RWPE2 (cell line): ENCODE data around the gene CALM1.

Experiments used
- ATAC-seq: fragments of 200-7000 bp; cut with Tn5 transposase; 3 replicates; pipeline ENCODE4 v1.9.1; 2021; ENCODE audit warnings: low read depth
- DNase-seq: peaks from one replicate; pipeline ENCODE4 v3.0.0-alpha.2; 2020; ENCODE audit warnings: low spot score
- H3K27ac ChIP-seq: fragments of 450-650 bp; 2 replicates; pipeline ENCODE4 v1.5.1; 2017; ENCODE audit warnings: mild to moderate bottlenecking; ENCODE audit not compliant: poor library complexity, severe bottlenecking
- H3K27me3 ChIP-seq: fragments of 250-450 bp; sonication (Bioruptor Pico); 2 replicates; pipeline ENCODE4 v1.5.1; 2021; ENCODE audit warnings: mild to moderate bottlenecking, moderate library complexity; ENCODE audit not compliant: insufficient read depth, poor library complexity, severe bottlenecking
- H3K36me3 ChIP-seq: fragments of 250-450 bp; sonication (Bioruptor Pico); 2 replicates; pipeline ENCODE4 v1.5.1; 2020; ENCODE audit warnings: low read depth, mild to moderate bottlenecking, moderate library complexity
- H3K4me1 ChIP-seq: fragments of 250-450 bp; sonication (Bioruptor Pico); 2 replicates; pipeline ENCODE4 v1.5.1; 2021; ENCODE audit warnings: mild to moderate bottlenecking, moderate library complexity; ENCODE audit not compliant: insufficient read depth, poor library complexity, severe bottlenecking
- H3K4me3 ChIP-seq: fragments of 250-450 bp; sonication (Bioruptor Pico); 2 replicates; pipeline ENCODE4 v1.5.1; 2021; ENCODE audit warnings: mild to moderate bottlenecking, moderate library complexity; ENCODE audit not compliant: severe bottlenecking
- H3K9me3 ChIP-seq: fragments of 250-450 bp; sonication (Bioruptor Pico); 2 replicates; pipeline ENCODE4 v1.5.1; 2021; ENCODE audit warnings: mild to moderate bottlenecking, moderate library complexity; ENCODE audit not compliant: severe bottlenecking
- TF ChIP-seq, protein P1 (sequence below): fragments of 450-650 bp; IDR thresholded peaks from one replicate; pipeline ENCODE4 v1.5.1; 2017; ENCODE audit warnings: mild to moderate bottlenecking, moderate library complexity; ENCODE audit not compliant: poor library complexity, severe bottlenecking

The CALM1 gene

DNA sequence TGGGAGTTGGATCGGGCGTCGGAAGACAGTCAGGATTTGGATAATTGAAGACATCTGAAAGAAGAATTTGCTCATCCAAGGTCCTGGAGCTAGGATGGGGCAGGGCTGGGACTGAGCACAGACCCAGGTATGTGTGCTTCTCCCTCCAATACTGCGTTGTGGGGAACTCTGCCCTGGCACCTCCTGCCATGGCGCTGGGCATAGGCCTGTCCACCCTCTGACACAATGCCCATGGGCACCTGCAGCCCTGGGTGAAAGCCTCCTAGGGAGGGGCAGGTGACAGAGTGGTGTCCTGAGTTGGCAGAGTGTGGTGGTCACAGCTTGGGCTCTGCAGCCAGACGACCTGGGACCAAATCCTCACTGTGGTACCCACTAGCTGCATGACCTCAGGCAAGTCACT lies 53.3 kb downstream of the CALM1 start:
- ATAC-seq (no peak), DNase-seq (no peak)
- TF ChIP-seq, protein P1, sequence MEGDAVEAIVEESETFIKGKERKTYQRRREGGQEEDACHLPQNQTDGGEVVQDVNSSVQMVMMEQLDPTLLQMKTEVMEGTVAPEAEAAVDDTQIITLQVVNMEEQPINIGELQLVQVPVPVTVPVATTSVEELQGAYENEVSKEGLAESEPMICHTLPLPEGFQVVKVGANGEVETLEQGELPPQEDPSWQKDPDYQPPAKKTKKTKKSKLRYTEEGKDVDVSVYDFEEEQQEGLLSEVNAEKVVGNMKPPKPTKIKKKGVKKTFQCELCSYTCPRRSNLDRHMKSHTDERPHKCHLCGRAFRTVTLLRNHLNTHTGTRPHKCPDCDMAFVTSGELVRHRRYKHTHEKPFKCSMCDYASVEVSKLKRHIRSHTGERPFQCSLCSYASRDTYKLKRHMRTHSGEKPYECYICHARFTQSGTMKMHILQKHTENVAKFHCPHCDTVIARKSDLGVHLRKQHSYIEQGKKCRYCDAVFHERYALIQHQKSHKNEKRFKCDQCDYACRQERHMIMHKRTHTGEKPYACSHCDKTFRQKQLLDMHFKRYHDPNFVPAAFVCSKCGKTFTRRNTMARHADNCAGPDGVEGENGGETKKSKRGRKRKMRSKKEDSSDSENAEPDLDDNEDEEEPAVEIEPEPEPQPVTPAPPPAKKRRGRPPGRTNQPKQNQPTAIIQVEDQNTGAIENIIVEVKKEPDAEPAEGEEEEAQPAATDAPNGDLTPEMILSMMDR, result no peak
- Histone ChIP-seq H3K9me3 (no peaks in the 10 kb centered on the region), H3K27me3 (no peaks in the 10 kb centered on the region), H3K27ac (no peak overlapping the region), H3K4me1 (no peaks in the 10 kb centered on the region), H3K36me3 (no peaks in the 10 kb centered on the region), H3K4me3 (no peak overlapping the region)

DNA sequence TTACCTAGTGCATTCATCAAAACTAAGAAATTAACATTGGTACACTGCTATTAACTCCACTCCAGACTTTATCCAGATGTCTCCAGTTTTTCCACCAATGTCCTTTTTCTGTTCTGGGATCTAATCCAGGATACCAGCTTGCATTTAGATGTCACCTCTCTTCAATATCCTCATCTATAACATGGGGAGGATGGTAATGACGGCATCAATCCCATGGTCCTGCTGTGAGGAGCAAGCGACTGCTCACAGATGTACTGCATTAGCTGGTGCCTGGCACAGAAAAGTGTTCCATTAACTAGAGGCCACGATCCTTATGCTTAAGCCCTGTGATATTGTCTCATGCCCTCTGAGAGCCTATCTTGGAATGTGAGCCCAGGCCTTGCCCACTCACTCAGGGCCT lies 53.8 kb downstream of the CALM1 start:
- Histone ChIP-seq H3K4me3 (no peak overlapping the region), H3K9me3 (no peaks in the 10 kb centered on the region), H3K36me3 (no peaks in the 10 kb centered on the region), H3K27ac (no peak overlapping the region), H3K4me1 (no peaks in the 10 kb centered on the region), H3K27me3 (no peaks in the 10 kb centered on the region)
- TF ChIP-seq, protein P1, result no peak
- no peak for DNase-seq
- no peak for ATAC-seq

DNA sequence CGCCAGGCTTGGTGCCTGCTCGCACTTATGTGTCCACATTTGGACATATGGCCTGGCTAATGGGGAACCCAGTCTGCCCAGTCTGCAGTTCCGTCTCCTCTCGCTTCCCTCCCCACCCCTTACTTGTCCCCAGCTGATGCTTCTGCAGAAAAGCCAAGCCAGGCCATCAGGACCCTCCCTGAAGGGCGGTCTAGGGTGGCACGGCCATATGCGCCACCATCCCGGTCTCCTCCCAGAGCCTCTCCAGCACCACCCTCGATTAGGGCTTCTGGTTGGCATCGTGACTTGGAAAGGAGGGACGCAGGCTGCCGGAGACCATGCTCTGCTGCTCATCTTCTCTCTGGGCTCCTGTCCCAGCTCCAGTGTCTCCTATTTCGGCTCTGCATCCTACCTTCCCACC lies 54.6 kb downstream of the CALM1 start:
- Histone ChIP-seq H3K9me3 (no peaks in the 10 kb centered on the region), H3K4me1 (no peaks in the 10 kb centered on the region), H3K27me3 (no peaks in the 10 kb centered on the region), H3K36me3 (no peaks in the 10 kb centered on the region), H3K27ac (no peak overlapping the region), H3K4me3 (no peak overlapping the region)
- TF ChIP-seq, protein P1, result no peak
- ATAC-seq (no peak), DNase-seq (no peak)

DNA sequence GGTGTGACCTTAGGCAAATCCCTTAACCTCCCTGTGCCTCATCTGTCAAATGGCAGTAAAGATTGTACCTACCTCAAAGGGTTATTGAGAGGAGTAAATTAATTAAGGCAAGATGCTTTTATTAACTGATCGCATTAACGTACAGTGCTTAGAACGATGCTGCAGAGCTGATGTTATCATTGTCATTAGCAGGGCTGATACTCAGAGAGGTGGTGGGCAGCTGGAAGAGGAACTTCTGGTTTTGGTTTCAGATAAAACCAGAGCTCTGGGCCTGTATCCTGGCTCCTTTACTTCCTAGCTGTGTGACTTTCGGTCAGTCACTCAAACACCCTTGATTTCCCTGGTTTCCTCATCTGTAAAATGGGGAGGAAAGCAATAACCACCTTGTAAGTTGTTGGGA lies 55.1 kb downstream of the CALM1 start:
- DNase-seq (no peak), ATAC-seq (no peak)
- H3K27ac ChIP-seq, result no peak overlapping the region
- H3K27me3 ChIP-seq, result no peaks in the 10 kb centered on the region
- H3K4me3 ChIP-seq, result no peak overlapping the region
- no peaks in the 10 kb centered on the region for H3K9me3 ChIP-seq
- TF ChIP-seq, protein P1, result no peak
- H3K4me1 ChIP-seq, result no peaks in the 10 kb centered on the region
- H3K36me3 ChIP-seq, result no peaks in the 10 kb centered on the region

DNA sequence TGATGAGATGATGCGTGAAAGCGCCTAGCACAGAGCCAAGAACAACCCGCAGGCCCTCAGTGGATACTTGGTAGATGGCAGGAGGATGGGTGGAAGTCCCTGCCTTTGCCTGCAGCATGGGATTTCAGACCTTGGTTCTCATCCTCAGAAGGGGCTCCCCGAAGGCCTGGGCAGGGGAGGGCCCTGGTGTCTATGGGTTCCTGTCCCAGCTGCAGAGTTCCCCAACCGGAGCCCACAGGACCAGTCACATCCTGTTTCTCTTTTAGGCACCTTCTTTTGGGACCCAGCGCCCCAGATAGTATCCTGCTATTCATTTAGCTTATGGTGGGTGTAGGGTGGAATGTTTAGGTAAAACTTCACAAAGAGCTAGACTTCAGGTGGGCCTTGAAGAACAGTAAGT lies 55.5 kb downstream of the CALM1 start:
- Histone ChIP-seq H3K4me1 (no peaks in the 10 kb centered on the region), H3K27ac (no peak overlapping the region), H3K4me3 (no peak overlapping the region), H3K27me3 (no peaks in the 10 kb centered on the region), H3K9me3 (no peaks in the 10 kb centered on the region), H3K36me3 (no peaks in the 10 kb centered on the region)
- TF ChIP-seq, protein P1, result no peak
- ATAC-seq, result no peak
- no peak for DNase-seq
